ENCODE data around the gene PRMT7. TPM values are rescaled to one million over a fixed set of nuclear protein-coding genes. Genes with fewer than 3 reads are reported as not detected.

Gene PRMT7
- total RNA-seq, 2 donors from 2014 or later: 45.7 to 90.9 TPM

DNA sequence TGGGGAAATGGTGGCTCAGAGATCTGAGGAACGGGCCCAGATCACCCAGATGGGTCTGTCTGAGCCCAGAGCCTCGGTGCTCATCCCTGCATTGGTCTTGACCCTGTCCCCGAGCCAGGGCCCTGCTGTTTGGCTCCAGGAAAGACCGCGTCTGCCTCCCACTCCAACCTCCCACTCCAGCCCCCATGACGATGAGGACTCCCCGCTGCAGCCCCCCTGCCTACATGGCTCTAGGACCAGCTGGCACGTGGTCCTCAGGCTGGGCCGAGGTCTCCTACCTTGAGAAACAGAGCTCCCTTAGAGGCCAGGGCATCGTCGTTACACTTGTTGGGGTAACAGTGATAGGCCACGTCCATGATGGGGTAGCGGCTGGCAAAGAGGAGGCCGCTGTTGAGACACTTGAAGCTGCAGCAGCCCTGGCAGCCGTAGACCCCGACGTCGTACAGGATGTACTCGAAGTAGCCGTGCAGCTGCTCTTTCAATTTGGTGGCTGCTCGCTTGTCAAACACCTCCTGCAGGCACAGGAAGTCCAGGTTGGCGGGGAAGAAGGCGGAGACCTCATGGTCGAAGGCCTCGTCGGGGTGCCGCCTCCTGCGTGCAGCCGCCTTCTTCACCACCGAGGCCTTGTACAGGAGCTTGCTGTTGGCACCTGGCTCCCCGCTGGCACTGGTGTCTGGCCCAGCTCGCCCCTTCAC is 59.9 kb downstream of the PRMT7 start:
- Mint-ChIP-seq H3K36me3 (no peaks in the 10 kb centered on the region), H3K27me3 (peaks cover 5 to 6% of the 10 kb centered on the region in 2 donors), H3K27ac (peak overlapping the region in 1 of 2 donors; percentile 58), H3K4me3 (peak overlapping the region; percentile 55), H3K4me1 (ENCODE audit: low read depth in 2 of 2) (peaks cover 22 to 38% of the 10 kb centered on the region in 2 donors), H3K9me3 (no peaks in the 10 kb centered on the region)
- DNase-seq (ENCODE audit: low spot score) (no peak), ATAC-seq (peak; percentile 46 to 59)

DNA sequence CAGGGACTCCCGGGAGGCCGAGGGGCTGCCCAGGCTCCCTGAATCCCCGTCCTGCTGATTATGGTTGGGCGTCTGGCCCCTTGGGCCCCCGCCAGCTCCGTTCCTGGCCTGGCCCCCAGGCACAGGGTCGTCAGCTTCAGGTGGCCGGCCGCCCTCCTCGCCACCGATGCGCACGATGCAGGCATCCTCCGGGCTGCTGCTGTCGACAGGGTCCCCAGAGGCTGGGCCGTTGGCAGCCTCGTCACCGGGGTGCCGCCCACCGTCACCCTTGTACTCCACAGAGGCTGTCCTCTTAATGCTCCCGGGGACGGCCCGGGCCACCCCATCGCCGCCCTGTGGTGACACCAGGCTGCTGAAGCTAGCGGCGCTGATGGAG is 60.4 kb downstream of the PRMT7 start:
- Mint-ChIP-seq H3K4me1 (ENCODE audit: low read depth in 2 of 2) (peaks cover 22 to 35% of the 10 kb centered on the region in 2 donors), H3K36me3 (no peaks in the 10 kb centered on the region)
- ATAC-seq: no peak

DNA sequence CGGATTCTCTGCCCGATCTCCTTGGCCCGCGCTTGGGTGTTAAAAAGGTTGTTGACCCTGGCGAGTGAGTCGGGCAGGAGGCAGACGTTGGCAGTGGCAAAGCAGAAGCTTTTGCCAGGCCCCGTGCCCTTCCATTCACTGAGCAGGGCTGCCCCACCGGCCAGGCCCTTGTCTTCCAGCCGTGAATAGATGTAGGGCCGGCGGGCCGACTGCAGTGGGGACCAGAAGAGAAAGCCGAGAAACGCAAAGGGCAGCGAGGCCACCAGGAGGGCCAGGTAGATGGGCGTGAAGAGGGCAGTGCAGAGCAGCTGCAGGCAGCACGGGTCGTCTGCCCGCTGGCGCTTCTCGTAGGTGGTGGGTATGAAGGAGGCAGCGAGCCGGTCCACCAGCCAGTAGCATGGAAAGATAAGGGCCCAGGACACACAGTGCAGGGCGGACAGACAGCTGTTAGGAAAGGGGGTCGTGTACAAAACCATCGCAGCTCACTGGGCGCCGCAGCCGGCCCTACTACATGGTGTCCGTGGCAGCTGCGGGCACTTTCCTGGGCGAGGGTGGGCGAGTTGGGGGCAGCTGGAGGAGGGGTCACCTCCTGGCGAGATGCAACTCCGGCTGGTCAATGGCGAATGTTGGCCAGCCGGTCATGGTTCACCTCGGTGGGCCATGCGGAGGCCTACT is 61.0 kb downstream of the PRMT7 start:
- Mint-ChIP-seq H3K27me3 (peaks cover 0 to 3% of the 10 kb centered on the region in 2 donors), H3K4me1 (ENCODE audit: low read depth in 2 of 2) (peaks cover 22 to 34% of the 10 kb centered on the region in 2 donors), H3K4me3 (no peak overlapping the region), H3K36me3 (no peaks in the 10 kb centered on the region), H3K9me3 (no peaks in the 10 kb centered on the region), H3K27ac (peak overlapping the region; percentile 21 to 34)
- ATAC-seq (no peak), DNase-seq (ENCODE audit: low spot score) (no peak)

More for the DNA sequence above, 60.4 kb downstream of the PRMT7 start:
- DNase-seq (ENCODE audit: low spot score): no peak
- Mint-ChIP-seq H3K4me3 (no peak overlapping the region), H3K9me3 (no peaks in the 10 kb centered on the region), H3K27me3 (peaks cover 3% of the 10 kb centered on the region in 2 donors), H3K27ac (no peak overlapping the region)

DNA sequence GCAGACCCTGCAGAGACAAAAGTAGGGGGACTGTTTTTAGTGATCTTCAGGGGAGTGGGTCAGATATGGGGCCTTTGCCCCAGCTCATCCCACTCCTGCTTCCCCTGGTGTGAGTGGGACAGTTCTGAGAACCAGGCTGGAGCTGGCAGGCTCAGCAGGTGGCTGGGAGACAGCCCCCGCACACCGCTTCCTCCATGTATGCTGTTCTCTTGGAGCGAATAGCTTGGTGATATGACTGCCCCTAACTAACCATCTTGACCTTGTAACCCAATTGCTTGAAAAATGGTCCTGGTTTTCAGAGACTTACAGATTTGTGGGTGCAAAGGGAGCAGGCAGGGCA is 61.5 kb downstream of the PRMT7 start:
- Mint-ChIP-seq H3K4me3 (no peak overlapping the region), H3K9me3 (no peaks in the 10 kb centered on the region), H3K27ac (no peak overlapping the region), H3K27me3 (peaks cover 0 to 3% of the 10 kb centered on the region in 2 donors), H3K36me3 (no peaks in the 10 kb centered on the region), H3K4me1 (ENCODE audit: low read depth in 2 of 2) (peaks cover 22 to 34% of the 10 kb centered on the region in 2 donors)
- ATAC-seq: no peak
- DNase-seq (ENCODE audit: low spot score): no peak

DNA sequence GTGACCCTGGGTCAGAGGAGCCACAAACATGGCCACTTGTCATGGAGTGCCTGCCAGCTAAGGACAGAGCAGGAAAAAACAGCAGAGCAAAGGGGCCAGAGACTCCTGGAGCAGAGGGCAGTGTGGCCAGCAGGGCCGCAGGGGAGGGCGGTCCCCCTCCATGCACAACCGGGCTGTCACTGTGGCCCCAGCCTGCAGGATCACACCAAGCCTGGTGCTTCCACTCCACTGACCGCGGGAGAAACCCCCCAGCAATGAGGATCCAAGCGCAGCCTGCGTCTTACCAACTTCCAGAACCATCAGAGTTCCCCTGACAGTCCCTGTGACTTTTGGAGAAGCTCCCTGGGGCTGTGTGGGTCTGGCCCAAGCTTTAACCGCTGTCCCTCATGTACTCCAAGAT is 62.0 kb downstream of the PRMT7 start:
- Mint-ChIP-seq H3K9me3 (no peaks in the 10 kb centered on the region), H3K27me3 (peaks cover 0 to 3% of the 10 kb centered on the region in 2 donors), H3K4me1 (ENCODE audit: low read depth in 2 of 2) (peaks cover 22 to 34% of the 10 kb centered on the region in 2 donors), H3K36me3 (no peaks in the 10 kb centered on the region), H3K27ac (no peak overlapping the region), H3K4me3 (no peak overlapping the region)
- no peak for ATAC-seq
- no peak for DNase-seq (ENCODE audit: low spot score)

DNA sequence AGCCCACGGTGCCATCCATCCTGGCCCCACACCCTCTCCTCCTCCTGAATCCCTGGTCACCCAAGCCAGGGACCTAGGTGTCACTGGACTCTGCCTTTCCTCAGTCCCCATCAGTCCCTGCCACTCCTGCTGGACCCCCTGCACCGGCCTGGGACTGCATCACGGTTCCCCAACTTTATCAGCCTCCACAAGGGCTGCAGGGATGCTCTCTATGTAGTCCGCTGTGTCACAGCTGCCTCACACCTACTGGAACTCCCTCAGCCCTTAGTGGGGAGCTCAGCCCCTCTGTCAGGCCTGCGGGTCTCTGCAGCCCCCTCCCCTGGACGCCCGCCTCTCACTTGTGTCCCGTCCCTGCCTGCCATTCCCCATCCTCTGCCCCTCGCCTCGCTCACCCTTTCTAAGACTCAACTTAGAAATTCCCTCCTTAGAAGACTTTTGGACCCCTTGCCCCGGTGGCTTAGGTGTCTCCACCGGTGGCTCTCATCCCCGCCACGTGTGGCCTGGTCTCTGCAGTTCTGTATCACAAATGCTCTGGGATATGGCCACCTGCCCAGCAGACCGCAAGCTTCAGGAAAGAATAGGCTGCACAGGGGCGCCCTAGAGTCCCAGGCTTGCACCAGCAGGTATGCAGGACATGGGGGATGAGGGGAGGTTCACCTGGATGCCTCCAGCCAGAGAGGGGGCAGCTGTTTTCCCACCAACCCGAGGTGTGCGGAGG is 62.9 kb downstream of the PRMT7 start:
- Mint-ChIP-seq H3K4me3 (no peak overlapping the region), H3K27ac (peak overlapping the region in 1 of 2 donors; percentile 27), H3K9me3 (no peaks in the 10 kb centered on the region), H3K36me3 (no peaks in the 10 kb centered on the region), H3K27me3 (no peaks in the 10 kb centered on the region), H3K4me1 (ENCODE audit: low read depth in 2 of 2) (peaks cover 15 to 26% of the 10 kb centered on the region in 2 donors)
- no peak for ATAC-seq
- no peak for DNase-seq (ENCODE audit: low spot score)

DNA sequence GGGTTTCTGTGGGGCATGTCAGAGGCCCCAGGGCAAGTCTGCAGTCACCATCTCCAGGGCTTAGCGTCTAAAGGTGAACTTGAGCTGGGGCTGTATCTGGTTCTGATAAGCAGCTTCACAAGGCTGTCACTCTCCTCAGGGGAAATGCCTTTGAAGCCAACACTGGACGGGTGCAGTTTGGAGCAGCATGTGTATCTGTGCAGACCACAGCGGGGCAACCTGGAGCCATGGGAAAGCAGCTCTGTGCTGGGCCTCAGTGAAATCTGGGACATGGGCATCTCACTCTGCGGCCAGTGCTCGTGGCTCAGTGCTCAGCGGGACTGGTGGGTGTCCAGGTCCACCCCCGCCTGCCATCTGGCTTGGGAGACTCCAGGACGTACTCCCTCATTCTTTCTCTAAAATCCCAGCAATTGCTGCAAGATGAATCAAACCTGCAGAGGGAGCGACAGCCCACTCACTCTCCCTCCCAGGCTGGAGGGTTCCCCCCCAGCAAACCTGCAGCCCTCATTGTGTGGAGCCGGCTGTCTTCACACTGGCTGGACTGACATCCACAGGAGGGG is 63.5 kb downstream of the PRMT7 start:
- no peaks in the 10 kb centered on the region for H3K36me3 Mint-ChIP-seq
- ATAC-seq (no peak), DNase-seq (ENCODE audit: low spot score) (no peak)
- H3K4me1 Mint-ChIP-seq (ENCODE audit: low read depth in 2 of 2): peaks cover 15 to 23% of the 10 kb centered on the region in 2 donors
- H3K9me3 Mint-ChIP-seq: no peaks in the 10 kb centered on the region
- H3K27me3 Mint-ChIP-seq: no peaks in the 10 kb centered on the region
- no peak overlapping the region for H3K4me3 Mint-ChIP-seq
- H3K27ac Mint-ChIP-seq: no peak overlapping the region

DNA sequence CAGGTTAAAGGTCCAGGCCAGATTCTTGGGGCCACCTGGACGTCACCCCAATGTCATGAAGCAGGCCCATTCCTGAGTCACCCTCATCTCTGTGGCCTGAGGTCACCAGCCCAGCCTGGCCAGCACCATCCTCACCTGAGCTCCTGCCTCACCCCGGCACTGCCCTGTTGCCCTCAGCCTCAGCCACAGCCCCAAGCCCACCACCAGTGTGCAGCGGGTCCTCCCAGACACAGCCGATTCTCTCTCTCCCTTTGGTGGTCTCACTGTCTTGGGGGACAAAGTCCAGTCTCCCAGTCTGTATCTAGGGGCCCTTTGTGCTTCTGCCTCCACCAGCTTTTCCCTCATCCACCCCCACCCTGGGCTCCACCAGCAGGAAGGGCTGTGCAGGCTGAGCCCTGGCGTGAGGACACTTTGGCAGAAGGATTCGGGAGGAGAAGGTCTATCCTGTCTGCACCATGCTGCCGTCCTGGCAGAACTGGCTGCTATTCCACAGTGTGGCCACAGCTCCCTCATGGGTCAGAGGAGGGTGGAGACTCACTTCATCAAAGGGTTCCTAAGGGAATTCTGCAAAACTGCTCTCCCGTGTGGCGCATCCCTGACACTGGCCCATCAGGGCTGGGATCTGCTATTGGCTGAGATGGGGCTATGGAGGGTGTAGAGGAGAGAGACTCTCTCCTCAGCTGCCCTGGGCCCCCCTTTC is 64.3 kb downstream of the PRMT7 start:
- Mint-ChIP-seq H3K27ac (no peak overlapping the region), H3K27me3 (no peaks in the 10 kb centered on the region), H3K9me3 (no peaks in the 10 kb centered on the region), H3K4me1 (ENCODE audit: low read depth in 2 of 2) (peaks cover 8 to 17% of the 10 kb centered on the region in 2 donors), H3K4me3 (no peak overlapping the region), H3K36me3 (no peaks in the 10 kb centered on the region)
- ATAC-seq (no peak), DNase-seq (ENCODE audit: low spot score) (no peak)

DNA sequence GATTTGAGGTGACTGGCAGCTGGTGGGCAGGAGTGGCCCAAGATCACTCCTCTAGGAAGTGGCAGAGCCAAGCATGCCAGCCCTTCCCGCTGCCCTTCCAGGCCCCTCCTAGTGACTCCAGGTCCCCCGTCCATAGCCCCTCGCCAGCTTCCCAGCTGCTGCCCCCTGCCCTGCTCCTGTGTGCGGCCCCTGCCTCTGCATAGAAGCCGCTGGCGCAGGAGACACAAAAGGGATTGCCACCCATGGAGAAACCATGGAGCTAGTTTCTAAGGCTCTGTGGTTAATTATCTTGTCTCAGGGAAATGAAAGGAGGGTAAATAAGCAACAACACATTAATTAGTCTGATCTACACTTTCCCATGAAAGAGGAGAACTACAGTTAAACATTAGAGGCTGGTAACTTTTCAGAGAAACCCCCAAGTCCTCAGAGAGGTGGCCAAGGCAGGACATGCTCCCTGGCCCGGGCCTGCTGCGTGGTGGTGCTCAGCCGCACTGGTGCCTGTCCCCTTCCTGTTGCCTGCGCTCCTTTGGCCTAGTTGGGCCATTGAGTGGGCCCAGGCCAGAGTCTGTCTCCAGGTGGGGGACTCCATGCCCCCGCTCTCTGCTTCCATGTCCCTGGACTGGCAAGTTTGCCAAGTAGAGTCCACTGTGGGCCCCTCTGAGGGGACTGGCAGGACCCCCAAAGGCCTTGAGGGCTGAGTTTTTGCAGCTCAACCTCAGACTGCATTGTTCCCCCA is 65.2 kb downstream of the PRMT7 start:
- no peaks in the 10 kb centered on the region for H3K36me3 Mint-ChIP-seq
- DNase-seq (ENCODE audit: low spot score): no peak
- H3K9me3 Mint-ChIP-seq: no peaks in the 10 kb centered on the region
- no peak overlapping the region for H3K27ac Mint-ChIP-seq
- H3K27me3 Mint-ChIP-seq: no peaks in the 10 kb centered on the region
- H3K4me1 Mint-ChIP-seq (ENCODE audit: low read depth in 2 of 2): peaks cover 0 to 8% of the 10 kb centered on the region in 2 donors
- no peak overlapping the region for H3K4me3 Mint-ChIP-seq
- no peak for ATAC-seq

DNA sequence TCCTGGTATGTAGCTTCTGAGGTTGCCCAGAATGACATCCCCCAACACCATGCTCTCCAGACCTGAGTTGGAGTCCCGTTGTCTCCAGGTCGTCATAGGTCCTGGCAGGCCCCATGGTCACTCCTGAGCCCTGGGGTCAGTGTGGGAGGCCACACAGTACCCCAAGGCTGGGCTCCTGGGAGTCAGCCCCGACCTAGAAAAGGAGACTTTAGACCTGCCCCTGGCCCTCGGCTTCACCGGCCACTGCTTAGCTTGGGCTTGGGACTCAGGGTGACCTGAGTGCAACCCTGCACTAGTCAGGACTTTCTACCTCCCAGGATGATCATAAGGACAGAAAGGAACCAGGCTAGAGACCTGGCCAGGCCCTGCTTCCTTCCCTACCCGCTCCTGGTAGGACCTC is 65.8 kb downstream of the PRMT7 start:
- no peaks in the 10 kb centered on the region for H3K27me3 Mint-ChIP-seq
- DNase-seq (ENCODE audit: low spot score): no peak
- no peak for ATAC-seq
- peaks cover 0 to 8% of the 10 kb centered on the region in 2 donors for H3K4me1 Mint-ChIP-seq (ENCODE audit: low read depth in 2 of 2)
- no peak overlapping the region for H3K4me3 Mint-ChIP-seq
- H3K36me3 Mint-ChIP-seq: no peaks in the 10 kb centered on the region
- no peak overlapping the region for H3K27ac Mint-ChIP-seq
- H3K9me3 Mint-ChIP-seq: no peaks in the 10 kb centered on the region

DNA sequence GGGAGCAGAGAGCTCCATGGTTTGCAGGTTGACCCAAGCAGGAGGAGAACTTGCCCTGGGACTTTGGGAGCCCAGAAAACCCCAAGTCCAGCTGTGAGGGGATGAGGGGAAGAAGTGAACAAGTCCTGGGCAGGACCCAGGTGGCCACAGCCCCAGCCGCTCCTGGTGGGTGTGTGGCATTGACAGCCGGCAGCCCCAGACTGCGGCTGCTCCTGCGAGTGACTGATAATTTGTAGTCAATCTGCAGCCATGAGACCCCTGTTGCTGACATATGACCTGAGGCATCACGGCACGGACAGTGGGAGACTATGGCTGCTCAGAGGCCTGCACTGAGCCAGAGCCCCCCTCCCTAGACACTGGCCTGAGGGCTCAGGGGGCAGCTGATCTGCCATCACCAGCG is 66.4 kb downstream of the PRMT7 start:
- Mint-ChIP-seq H3K27ac (no peak overlapping the region), H3K4me1 (ENCODE audit: low read depth in 2 of 2) (peaks cover 0 to 4% of the 10 kb centered on the region in 2 donors), H3K4me3 (no peak overlapping the region), H3K36me3 (no peaks in the 10 kb centered on the region), H3K9me3 (no peaks in the 10 kb centered on the region), H3K27me3 (no peaks in the 10 kb centered on the region)
- DNase-seq (ENCODE audit: low spot score) (no peak), ATAC-seq (no peak)

DNA sequence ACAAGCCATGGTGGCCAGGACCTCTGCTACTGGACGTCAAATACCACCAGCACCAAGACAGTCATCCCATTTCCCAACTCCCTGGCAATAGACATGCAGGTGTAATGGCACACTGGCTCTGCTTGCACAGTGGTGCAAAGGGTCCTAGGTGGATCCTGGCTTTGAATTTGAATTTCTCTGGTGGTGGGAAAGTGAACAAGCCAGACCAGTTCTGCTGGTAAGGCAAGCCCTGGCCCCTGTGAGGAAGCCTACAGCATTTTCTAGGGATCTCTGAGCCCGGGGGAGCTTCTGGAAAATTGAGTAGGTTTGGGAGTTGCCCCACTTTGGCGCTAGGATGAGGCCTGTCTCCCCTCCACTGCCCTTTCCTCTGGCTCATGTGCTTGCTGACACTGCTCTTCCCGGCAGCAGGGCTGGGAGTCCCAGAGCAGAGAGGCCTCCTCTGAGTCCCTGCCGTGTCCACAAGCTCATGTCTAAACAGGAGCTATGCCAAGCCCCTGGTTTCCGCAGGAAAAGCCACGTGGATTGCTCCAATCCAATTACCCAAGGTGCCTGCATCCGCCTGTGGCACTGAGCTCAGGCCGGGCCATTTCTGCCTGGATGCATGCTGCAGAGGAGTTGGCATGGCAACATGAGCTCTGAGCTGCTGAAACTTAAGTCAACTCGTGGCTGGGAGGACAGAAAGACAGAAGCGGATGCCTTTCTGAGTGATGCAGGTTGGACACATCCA is 67.0 kb downstream of the PRMT7 start:
- no peak overlapping the region for H3K27ac Mint-ChIP-seq
- H3K36me3 Mint-ChIP-seq: no peaks in the 10 kb centered on the region
- H3K4me1 Mint-ChIP-seq (ENCODE audit: low read depth in 2 of 2): peaks cover 0 to 4% of the 10 kb centered on the region in 2 donors
- H3K27me3 Mint-ChIP-seq: no peaks in the 10 kb centered on the region
- no peak overlapping the region for H3K4me3 Mint-ChIP-seq
- ATAC-seq (no peak), DNase-seq (ENCODE audit: low spot score) (no peak)
- no peaks in the 10 kb centered on the region for H3K9me3 Mint-ChIP-seq

Measured in natural killer cell treated with Interleukin-12 subunit alpha and Interleukin-12 subunit beta and Interleukin-15 and Interleukin-18, amount 100 ng/mL, for 72 hours (primary cell).